Type B pancreatic cell (in vitro differentiated cells): Measurements from ENCODE around the gene KIFC3. TPM values are rescaled to one million over a fixed set of nuclear protein-coding genes. Genes with fewer than 3 reads are reported as not detected.

Experiments
- DNase-seq: peaks from one replicate; pipeline ENCODE4 v3.0.0; 2021; ENCODE audit warnings: mixed read lengths; ENCODE audit not compliant: unreplicated experiment; ENCODE audit errors: extremely low spot score
- H3K27ac Mint-ChIP-seq: 2 replicates; pipeline ENCODE4 v1.8.0; 2021; ENCODE audit warnings: mild to moderate bottlenecking, mixed read lengths
- H3K27me3 Mint-ChIP-seq: 2 replicates; pipeline ENCODE4 v1.8.0; 2021; ENCODE audit warnings: mixed read lengths
- H3K36me3 Mint-ChIP-seq: 2 replicates; pipeline ENCODE4 v1.8.0; 2021; ENCODE audit warnings: mixed read lengths
- H3K4me1 Mint-ChIP-seq: one replicate; pipeline ENCODE4 v1.8.0; 2021; ENCODE audit warnings: mixed read lengths; ENCODE audit not compliant: unreplicated experiment
- H3K4me3 Mint-ChIP-seq: 2 replicates; pipeline ENCODE4 v1.8.0; 2021; ENCODE audit warnings: mild to moderate bottlenecking, mixed read lengths
- H3K9me3 Mint-ChIP-seq: 2 replicates; pipeline ENCODE4 v1.8.0; 2021; ENCODE audit warnings: mixed read lengths
- total RNA-seq: library from RNA; stranded (reverse); gene quantifications from 2 replicates; pipeline ENCODE4 v1.2.1, GENCODE V29; 2021; ENCODE audit warnings: low replicate concordance
- TF ChIP-seq, protein P1 (sequence below): fragments of 200-600 bp; sonication (generic); conservative IDR thresholded peaks from 2 replicates; pipeline ENCODE4 v1.5.0; 2021; ENCODE audit warnings: antibody characterized with exemption, mild to moderate bottlenecking

Gene KIFC3
- total RNA-seq, 1 donor from 2014 or later, result 27.3 TPM

DNA sequence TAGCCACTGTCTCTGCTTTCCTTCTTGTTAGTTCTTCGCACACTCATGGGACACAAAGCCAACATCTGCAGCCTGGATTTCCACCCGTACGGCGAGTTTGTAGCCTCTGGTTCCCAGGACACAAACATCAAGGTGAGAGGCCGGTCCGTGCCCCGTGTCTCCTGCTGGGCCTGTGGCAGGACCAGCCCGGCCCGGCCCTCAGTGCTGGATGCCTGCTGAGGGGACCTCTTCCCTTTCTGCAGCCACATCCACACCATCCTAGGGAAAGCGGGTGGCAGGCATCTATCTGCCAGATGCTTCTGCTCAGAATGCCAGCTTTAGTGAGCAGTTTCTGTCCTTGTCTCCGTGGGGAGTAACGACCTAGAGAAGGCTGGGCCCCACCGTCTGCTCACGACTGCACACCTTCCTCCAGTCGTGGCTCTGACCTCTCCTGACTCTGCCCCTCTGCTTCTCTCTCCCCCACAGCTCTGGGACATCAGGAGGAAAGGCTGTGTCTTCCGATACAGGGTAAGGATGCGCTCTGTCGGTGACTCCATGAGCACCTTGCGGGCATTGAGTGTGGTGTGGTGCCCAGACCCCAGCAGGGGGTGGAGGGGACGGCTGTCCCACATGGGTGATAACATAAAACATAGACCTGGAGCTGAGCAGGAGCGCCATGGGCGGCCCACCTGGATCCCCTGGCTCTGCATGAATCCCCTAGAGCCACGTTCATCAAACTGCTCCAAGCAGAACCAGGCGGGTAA is 51.3 kb downstream of the KIFC3 start:
- no peaks in the 10 kb centered on the region for H3K9me3 Mint-ChIP-seq
- no peaks in the 10 kb centered on the region for H3K27me3 Mint-ChIP-seq
- H3K27ac Mint-ChIP-seq, result peak overlapping the region; percentile 67
- H3K36me3 Mint-ChIP-seq, result peaks cover 4% of the 10 kb centered on the region
- TF ChIP-seq, protein P1, sequence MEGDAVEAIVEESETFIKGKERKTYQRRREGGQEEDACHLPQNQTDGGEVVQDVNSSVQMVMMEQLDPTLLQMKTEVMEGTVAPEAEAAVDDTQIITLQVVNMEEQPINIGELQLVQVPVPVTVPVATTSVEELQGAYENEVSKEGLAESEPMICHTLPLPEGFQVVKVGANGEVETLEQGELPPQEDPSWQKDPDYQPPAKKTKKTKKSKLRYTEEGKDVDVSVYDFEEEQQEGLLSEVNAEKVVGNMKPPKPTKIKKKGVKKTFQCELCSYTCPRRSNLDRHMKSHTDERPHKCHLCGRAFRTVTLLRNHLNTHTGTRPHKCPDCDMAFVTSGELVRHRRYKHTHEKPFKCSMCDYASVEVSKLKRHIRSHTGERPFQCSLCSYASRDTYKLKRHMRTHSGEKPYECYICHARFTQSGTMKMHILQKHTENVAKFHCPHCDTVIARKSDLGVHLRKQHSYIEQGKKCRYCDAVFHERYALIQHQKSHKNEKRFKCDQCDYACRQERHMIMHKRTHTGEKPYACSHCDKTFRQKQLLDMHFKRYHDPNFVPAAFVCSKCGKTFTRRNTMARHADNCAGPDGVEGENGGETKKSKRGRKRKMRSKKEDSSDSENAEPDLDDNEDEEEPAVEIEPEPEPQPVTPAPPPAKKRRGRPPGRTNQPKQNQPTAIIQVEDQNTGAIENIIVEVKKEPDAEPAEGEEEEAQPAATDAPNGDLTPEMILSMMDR, result no peak
- no peaks in the 10 kb centered on the region for H3K4me1 Mint-ChIP-seq
- no peak overlapping the region for H3K4me3 Mint-ChIP-seq
- DNase-seq, result no peak

DNA sequence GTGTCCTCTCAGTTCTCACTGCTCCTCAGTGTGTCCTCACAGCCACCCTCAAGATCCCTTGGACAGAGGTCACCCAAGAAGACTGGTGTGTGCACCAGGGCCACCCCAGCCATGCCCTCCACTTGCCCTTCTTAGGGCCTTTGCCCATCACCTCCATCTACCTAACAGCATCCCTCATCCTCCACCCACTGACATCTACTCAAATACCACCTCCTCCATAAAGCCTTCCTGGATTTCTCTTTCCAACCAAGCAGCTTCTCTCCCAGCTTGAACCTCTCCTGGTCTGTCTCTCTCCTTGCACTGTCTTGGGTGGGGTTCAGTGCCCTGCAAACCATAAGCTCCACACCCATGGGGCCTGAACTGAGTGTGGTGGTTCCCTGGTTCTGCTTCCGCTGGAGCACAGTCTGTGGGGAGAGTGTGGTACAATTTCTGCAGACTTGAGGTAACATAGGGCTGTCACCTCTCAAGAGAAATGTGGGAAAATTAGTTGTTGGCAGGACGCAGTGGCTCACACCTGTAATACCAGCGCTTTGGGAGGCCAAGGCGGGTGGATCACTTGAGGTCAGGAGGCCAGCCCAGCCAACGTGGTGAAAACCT is 52.3 kb downstream of the KIFC3 start:
- no peak for DNase-seq
- no peak overlapping the region for H3K4me3 Mint-ChIP-seq
- TF ChIP-seq, protein P1, result no peak
- H3K9me3 Mint-ChIP-seq, result no peaks in the 10 kb centered on the region
- H3K36me3 Mint-ChIP-seq, result peaks cover 8% of the 10 kb centered on the region
- no peaks in the 10 kb centered on the region for H3K27me3 Mint-ChIP-seq
- no peak overlapping the region for H3K27ac Mint-ChIP-seq
- no peaks in the 10 kb centered on the region for H3K4me1 Mint-ChIP-seq

DNA sequence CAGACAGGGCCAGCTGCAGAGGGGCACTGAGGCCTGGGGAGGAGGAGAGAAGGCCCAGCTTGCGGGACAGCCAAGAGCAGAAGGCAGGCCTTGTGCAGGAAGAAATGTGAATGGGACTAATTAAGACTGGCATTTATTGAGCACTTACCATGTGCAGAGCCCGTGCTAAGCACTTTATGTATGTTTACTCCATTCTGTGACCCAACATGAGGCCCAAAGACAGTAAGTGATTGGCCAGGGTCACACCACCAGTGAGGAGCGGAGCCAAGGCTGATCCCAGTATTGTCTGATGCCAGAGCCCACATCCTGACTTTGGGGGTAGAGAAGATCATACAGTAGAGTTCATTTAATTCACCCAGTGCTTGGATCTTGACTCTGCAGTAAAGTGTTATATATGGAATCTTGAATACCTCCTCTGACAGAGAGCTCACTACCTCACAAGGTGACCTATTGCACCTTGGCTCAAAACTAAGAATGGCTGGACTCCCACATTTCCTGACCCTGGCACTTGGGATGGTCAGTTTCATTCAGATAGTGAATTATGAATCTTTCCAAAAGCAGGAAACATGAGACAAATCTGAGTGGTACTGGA is 53.1 kb downstream of the KIFC3 start:
- Mint-ChIP-seq H3K4me3 (no peak overlapping the region), H3K36me3 (peaks cover 8% of the 10 kb centered on the region), H3K27ac (no peak overlapping the region), H3K9me3 (no peaks in the 10 kb centered on the region), H3K4me1 (no peaks in the 10 kb centered on the region), H3K27me3 (no peaks in the 10 kb centered on the region)
- TF ChIP-seq, protein P1, result no peak
- DNase-seq, result no peak

DNA sequence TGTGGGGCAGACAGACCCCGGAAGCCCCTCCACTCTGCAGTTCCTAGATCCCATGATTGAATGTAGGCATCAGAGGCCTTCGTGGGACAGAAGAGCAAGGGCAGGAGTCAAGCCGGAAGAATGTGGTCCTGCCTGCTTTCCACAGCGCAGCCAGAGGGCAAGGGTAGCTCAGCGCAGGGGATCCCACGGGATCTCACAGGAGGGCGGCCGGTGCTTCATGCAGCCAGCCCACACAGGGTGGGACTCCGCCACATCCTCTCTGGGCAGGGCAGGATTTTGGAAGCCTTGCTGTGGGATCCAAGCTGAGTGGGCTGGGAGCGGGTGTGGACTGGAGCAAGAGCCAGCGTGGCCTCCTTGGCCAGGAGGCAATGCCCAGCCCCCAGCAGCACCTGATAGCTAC is 53.7 kb downstream of the KIFC3 start:
- H3K36me3 Mint-ChIP-seq, result peaks cover 8% of the 10 kb centered on the region
- TF ChIP-seq, protein P1, result no peak
- no peaks in the 10 kb centered on the region for H3K27me3 Mint-ChIP-seq
- no peaks in the 10 kb centered on the region for H3K4me1 Mint-ChIP-seq
- DNase-seq, result no peak
- no peaks in the 10 kb centered on the region for H3K9me3 Mint-ChIP-seq
- no peak overlapping the region for H3K27ac Mint-ChIP-seq
- H3K4me3 Mint-ChIP-seq, result no peak overlapping the region

DNA sequence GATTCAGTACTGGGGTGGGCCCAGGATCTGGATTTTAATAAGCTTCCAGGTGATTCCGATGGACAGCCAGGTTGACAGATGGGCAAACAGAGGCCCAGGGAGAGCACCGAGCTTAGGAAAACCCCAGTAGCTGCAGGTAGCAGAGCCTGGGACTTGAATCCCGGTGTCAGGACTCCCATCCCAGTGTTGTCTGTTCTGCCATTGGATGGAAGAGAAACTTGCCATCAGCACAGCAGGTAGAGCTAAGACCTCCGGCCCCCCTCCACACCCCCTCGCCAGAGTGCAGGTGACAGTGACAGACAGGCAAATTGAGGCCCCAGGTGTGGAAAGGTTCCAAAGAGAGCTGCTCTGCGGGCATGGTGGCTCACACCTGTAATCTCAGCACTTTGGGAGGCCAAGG is 54.3 kb downstream of the KIFC3 start:
- no peak for DNase-seq
- TF ChIP-seq, protein P1, result no peak
- Mint-ChIP-seq H3K9me3 (no peaks in the 10 kb centered on the region), H3K27me3 (no peaks in the 10 kb centered on the region), H3K27ac (no peak overlapping the region), H3K4me1 (no peaks in the 10 kb centered on the region), H3K36me3 (peaks cover 8% of the 10 kb centered on the region), H3K4me3 (no peak overlapping the region)
